Uterus (tissue), 2 donors: Measurements from ENCODE around the gene OTUD5.

Experiments used
- CTCF ChIP-seq, 4 experiments: fragments of 200-600 bp in 2 of 4; fragments of 450-650 bp in 2 of 4; sonication (generic) in 2 of 4; IDR thresholded peaks; one replicate each; pipeline ENCODE4 v1.5.1; 2016 to 2019; ENCODE audit warnings: antibody characterized with exemption in 4 of 4, mild to moderate bottlenecking in 2 of 4, moderate library complexity in 1 of 4
- POLR2A ChIP-seq, 2 donors: fragments of 450-650 bp; IDR thresholded peaks; one replicate each; pipeline ENCODE4 v1.6.1; 2016; ENCODE audit warnings: antibody characterized with exemption in 2 of 2, mild to moderate bottlenecking in 1 of 2, moderate library complexity in 1 of 2

- no peak for TF ChIP-seq CTCF (IDR thresholded peaks at IDR 0.05)
- no peak for TF ChIP-seq POLR2A (IDR thresholded peaks at IDR 0.05)
Observed at GRCh38 chrX:48978226-48978625, 20.8 kb upstream of the OTUD5 start.
